Caki2 (cell line): Measurements from ENCODE around the gene PRR5L. TPM values are rescaled to one million over a fixed set of nuclear protein-coding genes. Genes with fewer than 3 reads are reported as not detected.

Experiments used
- DNase-seq: peaks from one replicate; pipeline ENCODE4 v3.0.0-alpha.2; 2015; ENCODE audit warnings: low read depth
- in situ Hi-C: cut with HindIII; loops from 2 replicates; pipeline ENCODE4 v1.10.0; 2016; ENCODE audit warnings: low sequenced_read_pairs, low pct_unique_long_range_greater_than_20kb, mixed read lengths
- total RNA-seq: library from RNA; depleted of rRNA; stranded (reverse); fragments of >200 nt; shearing (Covaris generic); gene quantifications from 2 replicates; pipeline ENCODE4 v1.2.3, GENCODE V29; 2014; ENCODE audit warnings: low replicate concordance

Gene PRR5L
- total RNA-seq, 1 experiment from 2014 or later, result 0.44 TPM

- DNase-seq, result no peak
- in situ Hi-C loops, result no loop called here
These were observed 68.7 kb downstream of the PRR5L start for GRCh38 chr11:36364551-36365325.

GRCh38 chr11:36365907-36366306, 69.8 kb downstream of the PRR5L start:
- in situ Hi-C loops, result no loop called here
- DNase-seq, result no peak

GRCh38 chr11:36367806-36368680, 72.0 kb downstream of the PRR5L start:
- DNase-seq, result no peak
- in situ Hi-C loops, result no loop called here

GRCh38 chr11:36371181-36371580, 75.1 kb downstream of the PRR5L start:
- in situ Hi-C loops, result no loop called here
- DNase-seq, result no peak

GRCh38 chr11:36371590-36371989, 75.5 kb downstream of the PRR5L start:
- in situ Hi-C loops, result no loop called here

GRCh38 chr11:36372101-36372771, 76.1 kb downstream of the PRR5L start:
- no peak for DNase-seq
- in situ Hi-C loops, result no loop called here

More at GRCh38 chr11:36371590-36371989, 75.5 kb downstream of the PRR5L start:
- DNase-seq, result no peak

GRCh38 chr11:36373016-36374010, 77.2 kb downstream of the PRR5L start:
- no peak for DNase-seq
- in situ Hi-C loops, result no loop called here

GRCh38 chr11:36374726-36375125, 78.6 kb downstream of the PRR5L start:
- in situ Hi-C loops, result no loop called here
- no peak for DNase-seq

- DNase-seq, result no peak
- in situ Hi-C loops, result no loop called here
These were observed 79.4 kb downstream of the PRR5L start for GRCh38 chr11:36375353-36376008.

GRCh38 chr11:36376009-36376887, 80.2 kb downstream of the PRR5L start:
- no peak for DNase-seq
- in situ Hi-C loops, result no loop called here

GRCh38 chr11:36376888-36377758, 81.0 kb downstream of the PRR5L start:
- DNase-seq, result no peak
- in situ Hi-C loops, result no loop called here

- no peak for DNase-seq
- in situ Hi-C loops, result no loop called here
These were observed 81.9 kb downstream of the PRR5L start for GRCh38 chr11:36377759-36378564.

GRCh38 chr11:36379653-36380052, 83.6 kb downstream of the PRR5L start:
- no peak for DNase-seq
- in situ Hi-C loops, result no loop called here

- DNase-seq, result no peak
- in situ Hi-C loops, result no loop called here
These were observed 84.4 kb downstream of the PRR5L start for GRCh38 chr11:36380296-36381014.
